DOHH2 (cell line): Measurements from ENCODE around the gene SLCO3A1.
A peak's percentile ranks its signal among the peaks of the same experiment; 100 is the strongest.

Experiments
- H3F3A ChIP-seq: fragments of 200-600 bp; sonication (generic), shearing (Covaris generic); 2 replicates; pipeline ENCODE4 v1.6.0; 2016; ENCODE audit warnings: antibody characterized with exemption, mild to moderate bottlenecking; ENCODE audit not compliant: control insufficient read depth, insufficient read depth
- H3K27ac ChIP-seq: fragments of 200-600 bp; sonication (generic); 2 replicates; pipeline ENCODE4 v1.5.1; 2014; ENCODE audit warnings: low read depth, mild to moderate bottlenecking, low read length, moderate library complexity
- H3K27me3 ChIP-seq: fragments of 200-600 bp; sonication (generic); 2 replicates; pipeline ENCODE4 v1.6.1; 2014; ENCODE audit warnings: mild to moderate bottlenecking, low read length, mixed read lengths; ENCODE audit not compliant: control insufficient read depth
- H3K36me3 ChIP-seq: fragments of 200-600 bp; sonication (generic); 2 replicates; pipeline ENCODE4 v1.6.1; 2014; ENCODE audit warnings: mild to moderate bottlenecking, low read length, moderate library complexity, mixed read lengths; ENCODE audit not compliant: control insufficient read depth
- H3K4me1 ChIP-seq: fragments of 200-600 bp; sonication (generic); 2 replicates; pipeline ENCODE4 v1.6.1; 2014; ENCODE audit warnings: mild to moderate bottlenecking, low read length, mixed read lengths; ENCODE audit not compliant: control insufficient read depth
- H3K4me2 ChIP-seq: fragments of 200-600 bp; sonication (generic); 2 replicates; pipeline ENCODE4 v1.6.0; 2014; ENCODE audit warnings: mild to moderate bottlenecking, low read length, moderate library complexity
- H3K4me3 ChIP-seq: fragments of 200-600 bp; sonication (generic); 2 replicates; pipeline ENCODE4 v1.5.1; 2014; ENCODE audit warnings: mild to moderate bottlenecking, low read length, mixed read lengths
- H3K79me2 ChIP-seq: fragments of 200-600 bp; sonication (generic); 2 replicates; pipeline ENCODE4 v1.6.1; 2014; ENCODE audit warnings: mild to moderate bottlenecking, low read length, mixed read lengths; ENCODE audit not compliant: control insufficient read depth
- H3K9me2 ChIP-seq: fragments of 200-600 bp; sonication (generic); replicated peaks from 2 replicates; pipeline ENCODE4 v1.6.1; 2014; ENCODE audit warnings: mild to moderate bottlenecking, low read length, mixed read lengths; ENCODE audit not compliant: control insufficient read depth
- H3K9me3 ChIP-seq: fragments of 200-600 bp; sonication (generic); 2 replicates; pipeline ENCODE4 v1.6.1; 2014; ENCODE audit warnings: antibody characterized with exemption, low read length, mixed read lengths; ENCODE audit not compliant: control insufficient read depth, insufficient read depth
- H4K20me1 ChIP-seq: fragments of 200-600 bp; sonication (generic); 2 replicates; pipeline ENCODE4 v1.6.0; 2014; ENCODE audit warnings: low read depth, mild to moderate bottlenecking, antibody characterized with exemption, low read length, moderate library complexity; ENCODE audit not compliant: control insufficient read depth, insufficient read depth
- CTCF ChIP-seq: fragments of 200-600 bp; sonication (generic); IDR thresholded peaks from one replicate; pipeline ENCODE4 v1.5.1; 2014; ENCODE audit warnings: antibody characterized with exemption, mild to moderate bottlenecking, low read depth, low read length; ENCODE audit not compliant: poor library complexity, severe bottlenecking
- EZH2phosphoT487 ChIP-seq: fragments of 200-600 bp; sonication (generic); IDR thresholded peaks from 2 replicates; pipeline ENCODE4 v1.6.1; 2017; ENCODE audit warnings: borderline replicate concordance, mild to moderate bottlenecking, antibody characterized with exemption, low read length, moderate library complexity, mixed read lengths

The SLCO3A1 gene

GRCh38 chr15:91854639-91854990 lies 1.1 kb downstream of the SLCO3A1 start:
- TF ChIP-seq EZH2phosphoT487, result no peak
- no peak for TF ChIP-seq CTCF
- Histone ChIP-seq H3K9me3 (no peaks in the 10 kb centered on the region), H3K79me2 (peaks cover 25% of the 10 kb centered on the region), H3K4me1 (peaks cover 64% of the 10 kb centered on the region), H3K27ac (peak overlapping the region; percentile 93), H3K4me3 (peak overlapping the region; percentile 77), H4K20me1 (peaks cover 18% of the 10 kb centered on the region), H3K36me3 (peaks cover 9% of the 10 kb centered on the region), H3K9me2 (no peaks in the 10 kb centered on the region), H3F3A (peaks cover 44% of the 10 kb centered on the region), H3K27me3 (no peaks in the 10 kb centered on the region), H3K4me2 (peak overlapping the region; percentile 83)

GRCh38 chr15:91855241-91855640 lies 1.7 kb downstream of the SLCO3A1 start:
- H3K4me3 ChIP-seq, result peak overlapping the region; percentile 77
- no peaks in the 10 kb centered on the region for H3K9me3 ChIP-seq
- peaks cover 32% of the 10 kb centered on the region for H3K79me2 ChIP-seq
- H3F3A ChIP-seq, result peaks cover 44% of the 10 kb centered on the region
- peaks cover 21% of the 10 kb centered on the region for H4K20me1 ChIP-seq
- H3K36me3 ChIP-seq, result peaks cover 9% of the 10 kb centered on the region
- no peaks in the 10 kb centered on the region for H3K9me2 ChIP-seq
- TF ChIP-seq EZH2phosphoT487, result no peak
- TF ChIP-seq CTCF, result no peak
- no peaks in the 10 kb centered on the region for H3K27me3 ChIP-seq
- peak overlapping the region; percentile 83 for H3K4me2 ChIP-seq
- peak overlapping the region; percentile 93 for H3K27ac ChIP-seq
- H3K4me1 ChIP-seq, result peaks cover 71% of the 10 kb centered on the region

GRCh38 chr15:91855684-91856489 lies 2.4 kb downstream of the SLCO3A1 start:
- no peaks in the 10 kb centered on the region for H3K9me2 ChIP-seq
- peaks cover 44% of the 10 kb centered on the region for H3F3A ChIP-seq
- H3K36me3 ChIP-seq, result peaks cover 9% of the 10 kb centered on the region
- no peaks in the 10 kb centered on the region for H3K27me3 ChIP-seq
- TF ChIP-seq EZH2phosphoT487 (no peak), CTCF (no peak)
- H3K79me2 ChIP-seq, result peaks cover 38% of the 10 kb centered on the region
- H3K4me1 ChIP-seq, result peaks cover 77% of the 10 kb centered on the region
- H3K4me3 ChIP-seq, result peak overlapping the region; percentile 77
- no peaks in the 10 kb centered on the region for H3K9me3 ChIP-seq
- H3K4me2 ChIP-seq, result peak overlapping the region; percentile 83
- peaks cover 28% of the 10 kb centered on the region for H4K20me1 ChIP-seq
- H3K27ac ChIP-seq, result peak overlapping the region; percentile 93
